HEK293 (cell line): Measurements from ENCODE around the gene ALG1.

ENCODE experiments used
- KLF10 ChIP-seq: fragments of 450-650 bp; IDR thresholded peaks from 2 replicates; pipeline ENCODE4 v1.5.1; 2018; ENCODE audit warnings: missing biosample characterization, mild to moderate bottlenecking, missing genetic modification characterization
- KLF8 ChIP-seq: fragments of 450-650 bp; formaldehyde crosslinking; IDR thresholded peaks from 2 replicates; pipeline ENCODE4 v1.5.1; 2016; ENCODE audit warnings: missing biosample characterization, missing genetic modification characterization
- PRDM1 ChIP-seq: fragments of 450-650 bp; formaldehyde crosslinking; IDR thresholded peaks from 2 replicates; pipeline ENCODE4; 2016; ENCODE audit warnings: missing biosample characterization, missing genetic modification characterization
- PRDM4 ChIP-seq: fragments of 450-650 bp; formaldehyde crosslinking; IDR thresholded peaks from 2 replicates; pipeline ENCODE4 v1.5.1; 2017; ENCODE audit warnings: missing biosample characterization, missing genetic modification characterization
- SP2 ChIP-seq: fragments of 450-650 bp; formaldehyde crosslinking; IDR thresholded peaks from 2 replicates; pipeline ENCODE4 v1.5.1; 2016; ENCODE audit warnings: missing biosample characterization, missing genetic modification characterization
- TRIM28 ChIP-seq: IDR thresholded peaks from 2 replicates; pipeline ENCODE4 v1.6.1; 2011; ENCODE audit warnings: low read length, control low read depth, borderline replicate concordance
- YY2 ChIP-seq: fragments of 450-650 bp; formaldehyde crosslinking; IDR thresholded peaks from 2 replicates; pipeline ENCODE4 v1.5.1; 2016; ENCODE audit warnings: missing biosample characterization, missing genetic modification characterization
- ZBTB8A ChIP-seq: fragments of 450-650 bp; formaldehyde crosslinking; IDR thresholded peaks from 2 replicates; pipeline ENCODE4 v1.5.1; 2016; ENCODE audit warnings: missing biosample characterization, missing genetic modification characterization
- ZFP41 ChIP-seq: fragments of 450-650 bp; formaldehyde crosslinking; IDR thresholded peaks from 2 replicates; pipeline ENCODE4 v1.5.1; 2016; ENCODE audit warnings: missing biosample characterization, missing genetic modification characterization, borderline replicate concordance
- ZIC2 ChIP-seq: fragments of 450-650 bp; formaldehyde crosslinking; IDR thresholded peaks from 2 replicates; pipeline ENCODE4 v1.5.1; 2016; ENCODE audit warnings: missing biosample characterization, missing genetic modification characterization
- ZNF112 ChIP-seq: fragments of 450-650 bp; formaldehyde crosslinking; IDR thresholded peaks from 2 replicates; pipeline ENCODE4 v1.5.0; 2017; ENCODE audit warnings: missing biosample characterization, missing genetic modification characterization
- ZNF121 ChIP-seq: fragments of 450-650 bp; formaldehyde crosslinking; IDR thresholded peaks from 2 replicates; pipeline ENCODE4 v1.5.1; 2016; ENCODE audit warnings: missing biosample characterization, missing genetic modification characterization
- ZNF16 ChIP-seq: fragments of 450-650 bp; formaldehyde crosslinking; IDR thresholded peaks from 2 replicates; pipeline ENCODE4 v1.5.1; 2016; ENCODE audit warnings: low read depth, missing biosample characterization, missing genetic modification characterization
- ZNF202 ChIP-seq: fragments of 450-650 bp; formaldehyde crosslinking; IDR thresholded peaks from 2 replicates; pipeline ENCODE4 v1.5.1; 2016; ENCODE audit warnings: missing biosample characterization, missing genetic modification characterization, borderline replicate concordance
- ZNF239 ChIP-seq: fragments of 450-650 bp; formaldehyde crosslinking; IDR thresholded peaks from 2 replicates; pipeline ENCODE4 v1.5.1; 2016; ENCODE audit warnings: missing biosample characterization, missing genetic modification characterization
- ZNF292 ChIP-seq: fragments of 450-650 bp; formaldehyde crosslinking; IDR thresholded peaks from 2 replicates; pipeline ENCODE4 v1.5.1; 2016; ENCODE audit warnings: low read depth, missing biosample characterization, missing genetic modification characterization, borderline replicate concordance
- ZNF341 ChIP-seq: fragments of 450-650 bp; formaldehyde crosslinking; IDR thresholded peaks from 2 replicates; pipeline ENCODE4; 2016; ENCODE audit warnings: low read depth, missing biosample characterization, missing genetic modification characterization
- ZNF362 ChIP-seq: fragments of 450-650 bp; formaldehyde crosslinking; IDR thresholded peaks from 2 replicates; pipeline ENCODE4 v1.5.1; 2016; ENCODE audit warnings: missing biosample characterization, missing genetic modification characterization
- ZNF416 ChIP-seq: fragments of 450-650 bp; formaldehyde crosslinking; IDR thresholded peaks from 2 replicates; pipeline ENCODE4 v1.5.1; 2016; ENCODE audit warnings: missing biosample characterization, missing genetic modification characterization
- ZNF433 ChIP-seq: fragments of 450-650 bp; formaldehyde crosslinking; IDR thresholded peaks from 2 replicates; pipeline ENCODE4 v1.5.1; 2016; ENCODE audit warnings: missing biosample characterization, missing genetic modification characterization, low read depth
- ZNF449 ChIP-seq: fragments of 450-650 bp; formaldehyde crosslinking; IDR thresholded peaks from 2 replicates; pipeline ENCODE4 v1.5.1; 2017; ENCODE audit warnings: missing biosample characterization, mild to moderate bottlenecking, missing genetic modification characterization, moderate library complexity
- ZNF501 ChIP-seq: fragments of 450-650 bp; formaldehyde crosslinking; IDR thresholded peaks from 2 replicates; pipeline ENCODE4 v1.5.1; 2016; ENCODE audit warnings: missing biosample characterization, missing genetic modification characterization
- ZNF529 ChIP-seq: fragments of 450-650 bp; formaldehyde crosslinking; IDR thresholded peaks from 2 replicates; pipeline ENCODE4 v1.5.1; 2017; ENCODE audit warnings: missing genetic modification characterization, missing biosample characterization; ENCODE audit not compliant: insufficient replicate concordance
- ZNF670 ChIP-seq: fragments of 450-650 bp; formaldehyde crosslinking; IDR thresholded peaks from 2 replicates; pipeline ENCODE4 v1.5.1; 2016; ENCODE audit warnings: missing biosample characterization, missing genetic modification characterization, low read depth
- ZNF692 ChIP-seq: fragments of 450-650 bp; formaldehyde crosslinking; IDR thresholded peaks from 2 replicates; pipeline ENCODE4 v1.5.1; 2016; ENCODE audit warnings: missing biosample characterization, missing genetic modification characterization
- ZNF791 ChIP-seq: fragments of 450-650 bp; formaldehyde crosslinking; IDR thresholded peaks from 2 replicates; pipeline ENCODE4 v1.5.1; 2016; ENCODE audit warnings: missing biosample characterization, missing genetic modification characterization
- ZSCAN5A ChIP-seq: fragments of 450-650 bp; formaldehyde crosslinking; IDR thresholded peaks from 2 replicates; pipeline ENCODE4 v1.5.1; 2016; ENCODE audit warnings: missing biosample characterization, missing genetic modification characterization

Gene ALG1

GRCh38 chr16:5033256-5034166 lies 38.1 kb upstream of the ALG1 start, which contains the start of gene NAGPA (continued):
- peak; percentile 98 for TF ChIP-seq YY2 (tag by site-specific recombination)
- peak; percentile 43; the same call in 1 of the 2 replicates for TF ChIP-seq ZIC2 (tag by site-specific recombination)
- no peak for TF ChIP-seq ZNF292
- peak; percentile 79 for TF ChIP-seq KLF8 (tag by site-specific recombination)
- TF ChIP-seq ZNF692, result peak; percentile 80
- TF ChIP-seq ZNF121 (tag by site-specific recombination), result no peak
- TF ChIP-seq ZNF433, result no peak
- TF ChIP-seq ZNF529, result no peak
- no peak for TF ChIP-seq PRDM1 (tag by site-specific recombination)
- TF ChIP-seq ZNF239 (tag by site-specific recombination), result no peak
- TF ChIP-seq KLF10 (tag by site-specific recombination), result peak; percentile 60; the same call in 1 of the 2 replicates
- no peak for TF ChIP-seq ZNF791
- no peak for TF ChIP-seq ZNF416
- TF ChIP-seq ZBTB8A, result peak; percentile 66
- 0 out of 2 replicates have a peak, but pooled peaks have one; percentile 33 for TF ChIP-seq PRDM4
- TF ChIP-seq ZNF202, result no peak
- TF ChIP-seq ZNF341 (tag by site-specific recombination), result no peak
- 0 out of 2 replicates have a peak, but pooled peaks have one; percentile 32 for TF ChIP-seq ZNF362 (tag by site-specific recombination)
- no peak for TF ChIP-seq TRIM28
- no peak for TF ChIP-seq ZNF112 (tag by site-specific recombination)
- peak; percentile 50; the same call in 1 of the 2 replicates for TF ChIP-seq ZSCAN5A (tag by site-specific recombination)
- no peak for TF ChIP-seq ZFP41
- TF ChIP-seq ZNF16, result no peak
- TF ChIP-seq SP2 (tag by site-specific recombination), result peak; percentile 54
- TF ChIP-seq ZNF501, result peak; percentile 83
- no peak for TF ChIP-seq ZNF670 (tag by site-specific recombination)
- no peak for TF ChIP-seq ZNF449
